ENCODE data around the gene IGF1R. TPM values are rescaled to one million over a fixed set of nuclear protein-coding genes. Genes with fewer than 3 reads are reported as not detected.

The IGF1R gene
- total RNA-seq, 1 experiment from 2014 or later, result 16.3 TPM

- Histone ChIP-seq H4K20me1 (ENCODE audit: insufficient read depth) (no peaks in the 10 kb centered on the region), H3K9ac (ENCODE audit: low read length) (no peak overlapping the region), H3K27ac (ENCODE audit: low read depth, low read length) (no peak overlapping the region), H3K9me3 (ENCODE audit: control insufficient read depth in 1 of 2, insufficient read depth in 1 of 2, low read depth in 1 of 2, low read length in 2 of 2) (no peaks in the 10 kb centered on the region), H2AFZ (ENCODE audit: low read depth, low read length, poor library complexity, severe bottlenecking) (no peak overlapping the region), H3K9me2 (ENCODE audit: insufficient read depth) (no peaks in the 10 kb centered on the region), H3K79me2 (ENCODE audit: insufficient read depth, low read length) (no peaks in the 10 kb centered on the region), H3K36me3 (ENCODE audit: control insufficient read depth in 1 of 2, insufficient read depth in 2 of 2, low read length in 2 of 2) (no peaks in the 10 kb centered on the region), H3K4me3 (replicated peaks in 1 of 2; ENCODE audit: low read depth in 1 of 2, low read length in 2 of 2) (no peak overlapping the region), H3K4me1 (ENCODE audit: control insufficient read depth in 1 of 2, insufficient read depth in 2 of 2, low read length in 2 of 2) (peaks cover 9 to 14% of the 10 kb centered on the region in 2 experiments), H3K27me3 (ENCODE audit: insufficient read depth, low read length) (no peaks in the 10 kb centered on the region), H3K4me2 (ENCODE audit: low read length) (no peak overlapping the region)
- ATAC-seq, result no peak
- DNase-seq (ENCODE audit: low read depth, low spot score), result no peak
- RAD21 ChIA-PET (ENCODE audit: low non-redundant PET in 1 of 2, low total read pairs in 2 of 2, uncharacterized antibody in 2 of 2, unreplicated experiment in 2 of 2), result no interaction called here
- no TSS peak for BruUV-seq (replicated peaks)
- intact Hi-C loops (cut with micrococcal nuclease), result no loop called here
- POLR2A ChIA-PET, result no interaction called here
- TF ChIP-seq ZFX (IDR thresholded peaks at IDR 0.05) (no peak), ZNF274 (IDR thresholded peaks at IDR 0.05; ENCODE audit: low read depth, low read length) (no peak), YY1 (IDR thresholded peaks at IDR 0.05; ENCODE audit: extremely low read depth, insufficient replicate concordance, low read depth, low read length) (no peak), TCF7L2 (IDR thresholded peaks at IDR 0.05; ENCODE audit: borderline replicate concordance, extremely low read depth, insufficient read depth, insufficient read length) (no peak), POLR2A (IDR thresholded peaks at IDR 0.05; ENCODE audit: borderline replicate concordance, extremely low read depth, insufficient read depth, insufficient read length) (no peak), ATF3 (IDR thresholded peaks at IDR 0.05) (no peak), CEBPB (IDR thresholded peaks at IDR 0.05; ENCODE audit: low read depth) (no peak), RAD21 (IDR thresholded peaks at IDR 0.05; ENCODE audit: low read depth) (no peak), ZBTB33 (IDR thresholded peaks at IDR 0.05; ENCODE audit: extremely low read depth, insufficient replicate concordance, low read length) (no peak), SRF (IDR thresholded peaks at IDR 0.05; ENCODE audit: low read depth) (no peak), SIN3A (IDR thresholded peaks at IDR 0.05; ENCODE audit: low read depth) (no peak), FOSL1 (IDR thresholded peaks at IDR 0.05; ENCODE audit: low read depth) (no peak), CBX3 (IDR thresholded peaks at IDR 0.05; ENCODE audit: low read depth) (no peak), EZH2 (IDR thresholded peaks at IDR 0.05) (no peak), MAX (IDR thresholded peaks at IDR 0.05) (no peak)
- CTCF ChIA-PET, result no interaction called here
Observed at GRCh38 chr15:98611808-98612207, 36.5 kb upstream of the IGF1R start.
